Astrocyte of the cerebellum (primary cell): ENCODE results near the gene C1R.

Source experiments
- DNase-seq: peaks from one replicate; pipeline ENCODE4 v3.0.0-alpha.2; 2011; ENCODE audit warnings: low read depth
- H3K4me3 ChIP-seq: 2 replicates; pipeline ENCODE4 v1.5.1; 2011; ENCODE audit warnings: mild to moderate bottlenecking, low read depth, low read length, moderate library complexity
- CTCF ChIP-seq: IDR thresholded peaks from 2 replicates; pipeline ENCODE4 v1.5.1; 2012; ENCODE audit warnings: low read length, low read depth, moderate library complexity, mild to moderate bottlenecking; ENCODE audit errors: missing control alignments
- in situ Hi-C: cut with HindIII; loops from 2 replicates; pipeline ENCODE4 v1.10.0; 2017; ENCODE audit warnings: low sequenced_read_pairs

C1R gene

GRCh38 chr12:7121324-7121723 lies 29.1 kb upstream of the C1R start:
- in situ Hi-C loops, result no loop called here
- H3K4me3 ChIP-seq, result no peak overlapping the region
- TF ChIP-seq CTCF, result no peak
- no peak for DNase-seq

- DNase-seq, result no peak
Measured at GRCh38 chr12:7120166-7120565, 27.9 kb upstream of the C1R start.

GRCh38 chr12:7118881-7119280 lies 26.6 kb upstream of the C1R start:
- no peak for DNase-seq
- TF ChIP-seq CTCF, result no peak
- H3K4me3 ChIP-seq, result no peak overlapping the region
- in situ Hi-C loops, result no loop called here

More at GRCh38 chr12:7120166-7120565, 27.9 kb upstream of the C1R start:
- TF ChIP-seq CTCF, result no peak
- in situ Hi-C loops, result no loop called here
- H3K4me3 ChIP-seq, result no peak overlapping the region

- in situ Hi-C loops, result no loop called here
- H3K4me3 ChIP-seq, result no peak overlapping the region
- DNase-seq, result no peak
- TF ChIP-seq CTCF, result no peak
Measured at GRCh38 chr12:7117670-7118069, 25.4 kb upstream of the C1R start.

- no peak overlapping the region for H3K4me3 ChIP-seq
- in situ Hi-C loops, result no loop called here
- no peak for DNase-seq
- TF ChIP-seq CTCF, result no peak
Measured at GRCh38 chr12:7116916-7117315, 24.7 kb upstream of the C1R start.

- DNase-seq, result no peak
- TF ChIP-seq CTCF, result no peak
Measured at GRCh38 chr12:7116196-7116595, 24.0 kb upstream of the C1R start.

GRCh38 chr12:7114851-7115250 lies 22.6 kb upstream of the C1R start:
- H3K4me3 ChIP-seq, result no peak overlapping the region
- in situ Hi-C loops, result no loop called here
- no peak for TF ChIP-seq CTCF
- no peak for DNase-seq

More at GRCh38 chr12:7116196-7116595, 24.0 kb upstream of the C1R start:
- H3K4me3 ChIP-seq, result no peak overlapping the region
- in situ Hi-C loops, result no loop called here
